GM19395 (cell line): Measurements from ENCODE around the gene HINFP.
"Not testable (repeated sequence)": the region's sequence is repeated elsewhere in the genome, so short reads cannot be mapped to it uniquely, and the experiment has no call there.

Source experiments
- ATAC-seq: cut with Tn5 transposase; IDR thresholded peaks from one replicate; pipeline ENCODE4 v1.9.1; 2021; ENCODE audit warnings: mild to moderate bottlenecking, moderate library complexity; ENCODE audit not compliant: unreplicated experiment

The HINFP gene

GRCh38 chr11:119184399-119184798 lies 63.0 kb downstream of the HINFP start:
- ATAC-seq: not testable (repeated sequence)
